Endodermal cell (in vitro differentiated cells): ENCODE results near the gene LYPLA2. TPM values are rescaled to one million over a fixed set of nuclear protein-coding genes. Genes with fewer than 3 reads are reported as not detected.

Experiments used
- DNase-seq: peaks from one replicate; pipeline ENCODE4 v3.0.0-alpha.2; 2017
- H3K27ac ChIP-seq: 2 replicates; pipeline ENCODE4 v1.5.1; 2013; ENCODE audit warnings: mild to moderate bottlenecking, low read depth, low read length, moderate library complexity
- H3K27me3 ChIP-seq: 2 replicates; pipeline ENCODE4 v1.6.1; 2013; ENCODE audit warnings: mild to moderate bottlenecking, low read length, moderate library complexity; ENCODE audit not compliant: insufficient read depth, control insufficient read depth, poor library complexity, severe bottlenecking
- H3K36me3 ChIP-seq: 2 replicates; pipeline ENCODE4 v1.7.0; 2013; ENCODE audit warnings: mild to moderate bottlenecking, low read length, moderate library complexity; ENCODE audit not compliant: control insufficient read depth, insufficient read depth
- H3K4me1 ChIP-seq: one replicate; pipeline ENCODE4 v1.7.0; 2013; ENCODE audit warnings: low read length; ENCODE audit not compliant: control insufficient read depth, insufficient read depth
- H3K4me3 ChIP-seq: 2 replicates; pipeline ENCODE4 v1.5.1; 2013; ENCODE audit warnings: mild to moderate bottlenecking, low read length, moderate library complexity
- H3K9ac ChIP-seq: 2 replicates; pipeline ENCODE4 v1.6.1; 2013; ENCODE audit warnings: mild to moderate bottlenecking, low read length, moderate library complexity; ENCODE audit not compliant: poor library complexity, severe bottlenecking; ENCODE audit errors: extremely low read depth
- H3K9me3 ChIP-seq: 2 replicates; pipeline ENCODE4 v1.6.1; 2013; ENCODE audit warnings: mild to moderate bottlenecking, low read length, moderate library complexity; ENCODE audit not compliant: control insufficient read depth
- H3K27ac Mint-ChIP-seq: 2 replicates; pipeline ENCODE4 v1.8.0; 2020; ENCODE audit warnings: mixed read lengths
- H3K27me3 Mint-ChIP-seq: 2 replicates; pipeline ENCODE4 v1.8.0; 2021; ENCODE audit warnings: mild to moderate bottlenecking, mixed read lengths; ENCODE audit not compliant: insufficient read depth
- H3K36me3 Mint-ChIP-seq: 2 replicates; pipeline ENCODE4 v1.8.0; 2020; ENCODE audit warnings: low read depth, mixed read lengths
- H3K4me1 Mint-ChIP-seq: 2 replicates; pipeline ENCODE4 v1.8.0; 2020; ENCODE audit warnings: mixed read lengths
- H3K4me3 Mint-ChIP-seq: 2 replicates; pipeline ENCODE4 v1.8.0; 2020; ENCODE audit warnings: mild to moderate bottlenecking, moderate library complexity, mixed read lengths
- H3K9me3 Mint-ChIP-seq: 2 replicates; pipeline ENCODE4 v1.8.0; 2020; ENCODE audit warnings: mild to moderate bottlenecking, mixed read lengths
- whole genome bisulfite sequencing, 2 experiments: methylation state at CpG; one replicate each; pipeline versions ENCODE4 v1.1.5 to v1.1.7; 2013; ENCODE audit warnings: missing lambda C conversion rate in 2 of 2, mixed read lengths in 1 of 2; ENCODE audit not compliant: insufficient coverage in 1 of 2, insufficient read length in 1 of 2; 5-methylcytosine and 5-hydroxymethylcytosine counted together
- total RNA-seq, 2 donors: library from RNA; stranded (reverse); fragmentation: NEBNext Ultra II Directional in 1 of 2; extraction: Animal tissue kit (Norgen Biotek cat#: 25700) in 1 of 2; gene quantifications; 2 replicates in 1 of 2; 3 replicates in 1 of 2; pipeline ENCODE4 v1.2.1, GENCODE V29; 2021
- TF ChIP-seq, protein P1 (sequence below): fragments of 200-600 bp; sonication (generic); conservative IDR thresholded peaks from 2 replicates; pipeline ENCODE4 v1.5.0; 2021; ENCODE audit warnings: antibody characterized with exemption, mild to moderate bottlenecking

Gene LYPLA2
- total RNA-seq, 2 donors from 2014 or later, result 103 to 107 TPM

DNA sequence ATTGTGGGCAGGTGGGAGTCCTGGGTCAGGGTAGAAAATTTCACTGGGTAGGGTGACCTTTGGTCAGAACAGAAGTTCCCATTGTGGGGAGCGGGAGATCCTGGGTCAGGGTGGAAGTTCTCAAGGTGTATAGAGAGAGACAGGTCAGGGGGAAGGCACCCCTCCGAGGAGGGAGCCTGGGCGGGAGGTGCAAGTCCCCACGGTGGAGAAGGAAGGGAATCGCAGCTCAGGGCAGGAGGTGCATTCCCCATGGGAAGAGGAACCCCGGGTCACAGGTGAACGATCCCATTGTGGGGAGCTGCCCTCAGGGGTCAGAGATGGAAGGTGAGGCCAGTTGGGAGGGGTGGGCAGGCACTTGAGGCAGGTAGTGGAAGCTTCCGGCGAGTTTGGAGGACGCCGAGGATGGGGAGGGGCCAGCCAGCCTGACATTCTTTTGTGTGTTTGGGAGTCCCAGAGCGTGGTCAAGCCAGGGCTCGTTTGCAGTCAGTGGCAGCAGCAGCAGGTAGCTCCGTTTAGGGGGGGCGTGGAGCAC, 637 bp downstream of the LYPLA2 start:
- H3K27ac Mint-ChIP-seq, result peak overlapping the region; percentile 95
- peaks cover 33% of the 10 kb centered on the region for H3K36me3 Mint-ChIP-seq
- H3K27me3 Mint-ChIP-seq, result no peaks in the 10 kb centered on the region
- peak; percentile 85 for DNase-seq
- peak overlapping the region; percentile 98 for H3K4me3 Mint-ChIP-seq
- Histone ChIP-seq H3K36me3 (peaks cover 40% of the 10 kb centered on the region), H3K27me3 (no peaks in the 10 kb centered on the region), H3K9ac (peak overlapping the region; percentile 77), H3K9me3 (no peaks in the 10 kb centered on the region), H3K4me3 (peak overlapping the region; percentile 98), H3K27ac (no peak overlapping the region), H3K4me1 (peaks cover 4% of the 10 kb centered on the region)
- H3K4me1 Mint-ChIP-seq, result peaks cover 12% of the 10 kb centered on the region
- 0% methylated on average over 11 to 15 of the region's 15 CpGs for WGBS, 2 experiments
- TF ChIP-seq, protein P1, sequence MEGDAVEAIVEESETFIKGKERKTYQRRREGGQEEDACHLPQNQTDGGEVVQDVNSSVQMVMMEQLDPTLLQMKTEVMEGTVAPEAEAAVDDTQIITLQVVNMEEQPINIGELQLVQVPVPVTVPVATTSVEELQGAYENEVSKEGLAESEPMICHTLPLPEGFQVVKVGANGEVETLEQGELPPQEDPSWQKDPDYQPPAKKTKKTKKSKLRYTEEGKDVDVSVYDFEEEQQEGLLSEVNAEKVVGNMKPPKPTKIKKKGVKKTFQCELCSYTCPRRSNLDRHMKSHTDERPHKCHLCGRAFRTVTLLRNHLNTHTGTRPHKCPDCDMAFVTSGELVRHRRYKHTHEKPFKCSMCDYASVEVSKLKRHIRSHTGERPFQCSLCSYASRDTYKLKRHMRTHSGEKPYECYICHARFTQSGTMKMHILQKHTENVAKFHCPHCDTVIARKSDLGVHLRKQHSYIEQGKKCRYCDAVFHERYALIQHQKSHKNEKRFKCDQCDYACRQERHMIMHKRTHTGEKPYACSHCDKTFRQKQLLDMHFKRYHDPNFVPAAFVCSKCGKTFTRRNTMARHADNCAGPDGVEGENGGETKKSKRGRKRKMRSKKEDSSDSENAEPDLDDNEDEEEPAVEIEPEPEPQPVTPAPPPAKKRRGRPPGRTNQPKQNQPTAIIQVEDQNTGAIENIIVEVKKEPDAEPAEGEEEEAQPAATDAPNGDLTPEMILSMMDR, result no peak
- H3K9me3 Mint-ChIP-seq, result no peaks in the 10 kb centered on the region

DNA sequence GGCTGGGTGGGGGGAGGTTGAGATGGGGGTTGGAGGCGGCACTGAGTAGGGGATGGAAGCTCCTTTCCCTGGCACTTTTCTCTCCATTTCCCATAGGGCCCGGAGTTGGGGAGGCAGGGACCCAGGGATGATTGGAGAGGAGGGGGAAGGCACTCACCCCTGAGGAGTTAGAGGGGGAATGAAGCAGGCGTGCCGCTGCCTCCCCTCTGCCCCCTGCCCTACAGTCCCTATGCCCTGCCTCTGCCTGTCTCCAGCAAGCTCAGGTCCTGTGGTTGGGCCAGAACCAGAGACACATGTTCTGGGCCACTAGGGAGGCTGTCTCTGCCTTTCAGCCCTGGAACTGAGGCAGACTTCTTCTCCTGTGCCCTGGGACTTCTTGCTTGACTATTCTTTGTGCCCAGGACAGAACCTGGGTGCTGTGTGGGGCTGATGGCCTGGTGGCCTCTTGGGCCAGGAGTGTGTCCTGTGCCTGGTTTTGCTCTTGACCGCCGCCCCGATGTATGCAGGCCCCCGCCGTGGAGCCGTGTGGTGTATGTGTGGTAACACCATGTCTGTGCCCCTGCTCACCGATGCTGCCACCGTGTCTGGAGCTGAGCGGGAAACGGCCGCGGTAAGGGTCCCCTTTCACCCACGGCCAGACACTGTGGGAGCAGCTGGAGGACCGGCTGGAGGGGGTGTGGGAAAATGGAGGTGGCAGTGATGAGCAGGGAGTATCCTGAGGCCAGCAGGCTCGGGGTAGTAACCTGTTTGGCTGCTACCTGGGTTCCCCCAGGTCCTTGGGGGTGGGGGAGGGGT, 1.4 kb downstream of the LYPLA2 start:
- peak overlapping the region; percentile 98 for H3K4me3 ChIP-seq
- Mint-ChIP-seq H3K9me3 (no peaks in the 10 kb centered on the region), H3K4me1 (peaks cover 12% of the 10 kb centered on the region), H3K27ac (peak overlapping the region; percentile 95), H3K27me3 (no peaks in the 10 kb centered on the region), H3K4me3 (peak overlapping the region; percentile 98), H3K36me3 (peaks cover 32% of the 10 kb centered on the region)
- 72 to 77% methylated on average over 7 to 18 of the region's 19 CpGs for WGBS, 2 experiments
- H3K4me1 ChIP-seq, result peaks cover 4% of the 10 kb centered on the region
- H3K27me3 ChIP-seq, result no peaks in the 10 kb centered on the region
- peak overlapping the region; percentile 77 for H3K9ac ChIP-seq
- H3K9me3 ChIP-seq, result no peaks in the 10 kb centered on the region
- no peak overlapping the region for H3K27ac ChIP-seq
- peaks cover 33% of the 10 kb centered on the region for H3K36me3 ChIP-seq
- no peak for DNase-seq
- TF ChIP-seq, protein P1, result no peak

DNA sequence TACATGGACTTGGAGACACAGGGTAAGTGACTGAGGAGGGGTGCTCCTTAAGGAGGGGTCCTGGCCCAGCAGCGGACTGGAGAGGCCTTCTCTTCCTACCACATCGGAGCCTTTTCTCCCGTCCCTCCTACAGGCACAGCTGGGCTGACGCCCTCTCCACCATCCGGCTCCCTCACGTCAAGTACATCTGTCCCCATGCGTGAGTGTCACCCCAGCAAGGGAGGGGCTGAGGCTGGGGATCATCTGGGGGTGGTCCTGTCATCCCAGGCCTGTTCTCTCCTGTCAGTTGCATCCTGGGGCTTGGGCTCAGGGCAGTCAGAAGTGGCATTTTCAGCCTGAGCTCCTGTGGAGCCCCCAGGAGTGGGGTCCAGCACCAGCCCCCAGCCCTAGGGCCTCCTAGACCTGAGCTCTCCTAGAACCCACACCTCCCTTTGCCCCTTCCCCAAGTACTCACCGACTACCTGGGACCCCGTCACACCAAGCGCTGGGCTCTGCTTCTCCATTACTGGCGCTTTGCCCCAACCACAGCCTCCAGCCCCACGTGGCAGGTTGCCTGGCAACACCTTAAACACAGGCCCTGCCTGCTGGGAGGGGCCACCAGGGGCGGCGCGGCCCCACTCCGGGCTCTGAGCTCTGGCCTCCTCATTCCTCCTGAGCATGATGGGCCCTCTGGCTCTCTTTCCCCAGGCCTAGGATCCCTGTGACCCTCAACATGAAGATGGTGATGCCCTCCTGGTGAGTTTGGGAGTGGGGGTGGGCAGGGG, 2.3 kb downstream of the LYPLA2 start:
- 94 to 95% methylated on average over 3 to 16 of the region's 16 CpGs for WGBS, 2 experiments
- Histone ChIP-seq H3K4me1 (peaks cover 4% of the 10 kb centered on the region), H3K9me3 (no peaks in the 10 kb centered on the region), H3K27ac (no peak overlapping the region), H3K36me3 (peaks cover 32% of the 10 kb centered on the region), H3K27me3 (no peaks in the 10 kb centered on the region), H3K9ac (no peak overlapping the region), H3K4me3 (no peak overlapping the region)
- H3K27ac Mint-ChIP-seq, result no peak overlapping the region
- H3K4me1 Mint-ChIP-seq, result peaks cover 12% of the 10 kb centered on the region
- TF ChIP-seq, protein P1, result no peak
- no peaks in the 10 kb centered on the region for H3K9me3 Mint-ChIP-seq
- no peak for DNase-seq
- peak overlapping the region; percentile 98 for H3K4me3 Mint-ChIP-seq
- H3K27me3 Mint-ChIP-seq, result no peaks in the 10 kb centered on the region
- H3K36me3 Mint-ChIP-seq, result peaks cover 32% of the 10 kb centered on the region
